ENCODE data around the gene MZT2B. TPM values are rescaled to one million over a fixed set of nuclear protein-coding genes. Genes with fewer than 3 reads are reported as not detected.

The MZT2B gene
- 256 and 275 TPM in 2 replicates for total RNA-seq

GRCh38 chr2:130181880-130182682, at the start of gene MZT2B:
MZT2B (plus strand) TSS chr2:130182262; CDS start chr2:130182283, 21 bp downstream.

GRCh38 chr2:130145006-130145414, 37.1 kb upstream of the MZT2B start, which contains the start of gene CCDC74B:
CCDC74B (minus strand) TSS chr2:130145112; CDS start chr2:130144996, 116 bp downstream.

GRCh38 chr2:130181325-130181879, 660 bp upstream of the MZT2B start, which contains the start of gene SMPD4:
SMPD4 (minus strand) TSS chr2:130181602; CDS start chr2:130176592, 5,010 bp downstream.

GRCh38 chr2:130198343-130198742, 16.3 kb downstream of the MZT2B start, which contains the start of gene TUBA3E:
TUBA3E (minus strand) TSS chr2:130198439; CDS start chr2:130198360, 79 bp downstream.

Other genes starting within 250 kb of the MZT2B start
- not detected in 2 replicates for gene RAB6C, start 202.6 kb upstream of the MZT2B start, total RNA-seq
- not detected in 2 replicates for gene POTEF, start 53.0 kb upstream of the MZT2B start, total RNA-seq
- gene CCDC74B, start 37.1 kb upstream of the MZT2B start, total RNA-seq: 2.0 and 28.4 TPM in 2 replicates
- gene SMPD4, start 660 bp upstream of the MZT2B start, total RNA-seq: 29.9 and 39.4 TPM in 2 replicates
- gene TUBA3E, start 16.2 kb downstream of the MZT2B start, total RNA-seq: not detected in 2 replicates
- gene IMP4, start 160.6 kb downstream of the MZT2B start, total RNA-seq: 71.8 and 94.4 TPM in 2 replicates
- 20.0 and 21.7 TPM in 2 replicates for gene PTPN18, start 173.8 kb downstream of the MZT2B start, total RNA-seq

Data from pericardium fibroblast (primary cell).